GM21576 (cell line): Measurements from ENCODE around the gene NPAS3.

Experiments used
- ATAC-seq: cut with Tn5 transposase; IDR thresholded peaks from one replicate; pipeline ENCODE4 v1.9.1; 2021; ENCODE audit warnings: mild to moderate bottlenecking, moderate library complexity; ENCODE audit not compliant: unreplicated experiment

The NPAS3 gene

GRCh38 chr14:33504246-33505099 lies 565.8 kb downstream of the NPAS3 start:
- ATAC-seq, result no peak

DNA sequence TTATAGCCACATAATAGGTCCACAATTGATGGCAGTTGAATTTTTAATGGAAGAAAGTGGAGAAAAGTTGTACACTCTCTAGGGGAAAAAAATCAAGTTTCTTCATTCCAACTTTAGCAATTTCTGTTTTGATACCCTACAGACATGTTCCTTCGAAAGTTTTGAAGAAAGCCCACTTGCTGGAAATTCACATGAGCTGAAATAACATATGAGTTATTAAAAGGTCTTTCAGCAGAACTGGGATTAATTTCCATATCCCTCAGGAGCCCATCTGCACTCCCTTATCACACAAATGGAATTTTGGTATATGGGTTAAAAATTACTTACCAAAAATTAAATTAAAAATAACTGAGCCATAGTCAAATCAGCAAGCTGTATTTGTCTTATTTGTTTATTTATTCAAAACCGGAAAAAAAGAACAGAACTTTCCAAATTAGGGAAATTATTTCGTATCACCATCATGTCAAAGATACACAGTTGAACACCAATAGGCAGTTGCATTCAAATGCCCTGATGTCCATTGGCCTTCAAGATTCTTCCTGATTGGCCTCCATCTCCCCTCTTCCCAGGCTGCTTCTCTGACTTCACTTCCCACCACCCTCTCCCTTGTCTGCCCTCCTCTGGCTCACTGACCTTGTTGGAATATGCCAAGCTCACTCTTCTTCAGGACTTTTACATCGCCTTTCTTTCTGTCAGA lies 566.7 kb downstream of the NPAS3 start:
- ATAC-seq, result no peak

- no peak for ATAC-seq
Measured at GRCh38 chr14:33505963-33506329, 567.3 kb downstream of the NPAS3 start.

DNA sequence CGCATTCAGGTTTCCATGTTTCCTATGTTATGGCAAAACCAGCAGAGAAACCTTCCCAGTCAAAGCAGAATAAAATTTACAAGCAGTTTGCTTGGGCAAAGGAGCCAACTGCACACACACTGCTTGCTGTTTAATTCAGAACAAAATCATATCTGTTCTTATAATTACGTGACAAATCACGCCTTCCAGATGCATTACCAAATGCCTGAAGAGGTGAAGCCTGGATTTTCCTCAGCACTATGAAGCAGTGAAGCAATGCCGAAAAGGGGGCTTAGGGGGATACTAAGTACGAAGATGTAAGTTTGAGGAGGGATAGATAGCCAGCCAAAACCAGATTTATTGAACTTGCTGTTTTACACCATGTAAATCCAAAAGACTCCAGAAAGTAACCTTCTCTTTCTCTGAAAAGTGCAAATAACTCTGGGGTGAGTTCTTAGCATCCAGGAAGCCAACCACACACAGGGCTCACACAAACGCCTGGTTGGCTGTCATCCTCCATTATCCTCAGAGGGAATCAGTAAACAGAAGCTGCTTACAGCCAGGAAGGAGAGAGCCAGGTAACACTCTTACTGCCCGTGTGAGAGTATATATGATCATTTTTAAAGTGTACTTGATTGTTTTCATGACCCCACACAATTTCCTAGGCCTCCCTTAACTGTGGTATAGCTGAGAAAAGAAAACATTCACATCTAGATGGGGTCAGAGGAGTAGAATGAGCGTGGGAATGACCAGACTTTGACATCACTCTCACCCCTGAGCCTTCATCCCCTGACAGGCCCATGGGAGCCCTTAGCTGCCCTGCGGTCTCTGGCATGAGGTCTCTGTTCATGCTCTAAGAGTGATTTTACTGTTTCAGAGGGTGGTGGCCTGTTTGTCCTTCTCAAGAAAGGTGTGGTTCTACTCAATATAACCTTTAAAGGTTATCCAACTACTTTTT lies 569.7 kb downstream of the NPAS3 start:
- no peak for ATAC-seq

DNA sequence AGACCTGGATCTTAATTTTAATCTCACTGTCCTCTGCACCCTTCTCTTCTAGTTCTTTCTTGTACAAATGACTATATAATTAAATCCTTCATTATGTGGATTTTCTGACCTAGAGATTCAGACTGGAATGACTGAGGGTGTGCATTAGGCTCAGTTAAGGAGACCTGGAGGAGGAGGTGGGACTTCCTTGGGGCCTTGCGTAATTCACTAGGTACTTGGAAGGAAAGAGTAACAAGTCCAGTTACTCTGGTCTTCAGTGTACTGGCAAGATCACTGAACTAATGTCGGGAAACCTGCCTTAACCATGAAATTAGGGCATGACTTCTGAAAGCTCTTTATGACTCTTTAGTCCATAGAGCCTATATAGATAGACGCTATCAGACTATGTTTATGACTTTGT lies 570.8 kb downstream of the NPAS3 start:
- no peak for ATAC-seq

- ATAC-seq, result no peak
Measured at GRCh38 chr14:33510063-33510481, 571.4 kb downstream of the NPAS3 start.

GRCh38 chr14:33510991-33511390 lies 572.3 kb downstream of the NPAS3 start:
- no peak for ATAC-seq

DNA sequence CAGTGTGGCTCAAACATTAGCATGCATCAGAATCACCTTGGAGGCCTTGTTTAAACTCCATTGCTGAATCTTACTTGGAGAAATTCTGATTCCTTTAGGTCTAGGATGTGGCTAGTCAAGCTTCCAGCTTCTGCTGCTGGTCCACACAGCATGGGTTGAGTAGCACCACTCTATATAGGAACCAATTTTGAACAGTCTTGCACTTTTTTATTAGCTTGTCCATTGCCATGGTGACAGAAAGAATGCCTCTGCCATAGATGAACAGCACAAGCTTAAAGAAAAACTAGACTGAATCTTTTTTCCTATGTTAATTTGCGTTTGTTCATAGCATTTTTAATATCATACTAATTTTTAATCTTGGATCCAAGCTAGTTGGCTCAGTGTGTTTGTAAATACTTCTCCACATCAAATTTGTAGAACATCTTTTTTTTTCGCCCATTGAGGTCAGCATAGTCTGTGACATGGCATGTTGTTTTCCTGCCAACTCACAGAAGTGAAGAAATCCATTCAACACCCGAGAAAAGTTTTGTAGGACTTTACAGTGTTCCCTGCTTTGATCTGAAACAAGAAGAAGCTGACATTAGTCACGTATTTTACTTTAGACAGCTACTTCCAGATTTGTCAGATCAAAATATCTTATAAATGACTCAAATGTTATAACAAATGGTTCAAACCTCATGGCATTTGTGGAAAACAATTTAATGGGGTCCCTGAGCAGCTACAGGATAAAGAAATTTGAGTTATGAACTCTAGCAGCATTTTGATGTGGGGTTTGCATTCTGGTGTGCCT lies 573.4 kb downstream of the NPAS3 start:
- no peak for ATAC-seq

DNA sequence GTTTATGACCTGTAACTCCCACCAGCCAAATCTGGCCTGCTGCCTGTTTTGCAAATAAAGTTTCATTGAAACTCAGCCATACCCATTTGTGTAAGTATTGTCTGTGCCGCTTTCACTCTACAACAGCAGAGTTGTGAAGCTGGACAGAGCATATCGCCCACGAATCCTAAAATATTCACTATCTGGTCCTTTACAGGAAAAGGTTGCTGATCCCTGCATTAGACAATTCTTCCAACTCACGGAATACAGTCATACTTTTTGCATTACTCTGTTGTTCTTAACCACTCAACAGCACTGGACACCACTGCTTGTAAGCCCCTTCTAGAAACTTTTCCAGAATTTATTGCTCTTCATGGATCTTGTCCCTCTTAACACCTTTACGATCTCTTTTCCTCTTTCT lies 576.8 kb downstream of the NPAS3 start:
- no peak for ATAC-seq

- no peak for ATAC-seq
Measured at GRCh38 chr14:33515899-33516298, 577.2 kb downstream of the NPAS3 start.

DNA sequence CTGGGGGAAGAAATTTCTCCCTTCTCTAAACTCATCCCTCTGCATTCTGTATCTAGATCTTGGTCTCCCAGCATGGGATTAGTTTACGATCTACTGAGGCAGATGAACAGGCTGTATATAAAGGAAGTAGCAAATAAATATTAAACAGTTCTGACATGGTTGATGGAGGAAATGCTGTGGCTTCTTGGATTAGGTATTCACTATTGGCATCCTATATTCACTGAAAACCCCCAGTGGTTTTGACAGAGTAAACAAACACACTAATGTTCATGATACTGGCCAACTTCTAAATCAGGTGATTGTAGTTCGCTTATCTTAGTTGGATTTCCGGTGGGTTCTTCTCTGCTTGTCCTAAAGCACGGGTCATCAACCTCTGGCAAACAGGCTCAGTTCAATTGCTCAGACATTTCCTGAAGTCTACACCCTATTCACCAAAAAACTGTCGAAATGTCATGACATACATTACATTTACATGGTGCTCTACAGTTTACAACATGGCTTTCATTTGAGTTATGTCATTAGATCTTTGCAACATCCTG lies 578.3 kb downstream of the NPAS3 start:
- no peak for ATAC-seq

DNA sequence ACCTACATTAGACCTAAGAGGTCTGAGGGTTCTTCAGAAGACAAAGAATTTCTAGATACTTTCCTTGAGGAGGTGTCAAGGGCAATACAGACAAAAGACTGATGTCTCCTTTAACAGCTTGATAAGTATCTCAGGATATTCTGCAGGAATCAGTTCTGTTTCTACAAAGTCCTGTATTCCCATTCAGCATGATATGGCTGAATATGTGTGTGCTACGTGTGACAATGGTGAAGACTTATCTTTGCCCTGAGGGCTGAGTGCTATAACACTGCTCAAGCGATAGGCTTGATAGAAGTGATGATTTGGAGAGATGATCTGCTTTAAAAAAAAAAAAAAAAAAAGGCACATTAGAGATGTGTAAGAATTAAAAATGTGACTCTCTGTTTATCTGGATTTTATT lies 582.5 kb downstream of the NPAS3 start:
- ATAC-seq, result no peak

- ATAC-seq, result no peak
Measured at GRCh38 chr14:33524244-33524643, 585.6 kb downstream of the NPAS3 start.

DNA sequence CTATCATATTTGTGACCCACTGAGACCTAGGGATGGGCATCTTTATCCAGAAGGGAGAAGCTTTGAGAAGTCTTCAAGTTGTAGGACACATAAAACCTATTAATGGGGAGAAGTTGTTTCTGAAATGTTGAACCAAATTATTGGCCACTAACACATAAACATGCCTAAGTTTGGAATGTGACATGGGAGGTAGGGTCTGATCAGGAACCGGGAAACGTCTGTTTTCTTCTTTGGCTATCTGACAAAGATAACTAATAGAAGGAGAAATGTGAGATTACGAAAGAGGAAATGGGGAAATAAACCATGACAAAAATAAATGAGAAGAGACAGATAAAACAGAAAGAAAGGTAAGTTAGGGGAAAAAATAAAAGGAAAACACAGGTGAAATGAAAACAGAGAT lies 586.9 kb downstream of the NPAS3 start:
- no peak for ATAC-seq

DNA sequence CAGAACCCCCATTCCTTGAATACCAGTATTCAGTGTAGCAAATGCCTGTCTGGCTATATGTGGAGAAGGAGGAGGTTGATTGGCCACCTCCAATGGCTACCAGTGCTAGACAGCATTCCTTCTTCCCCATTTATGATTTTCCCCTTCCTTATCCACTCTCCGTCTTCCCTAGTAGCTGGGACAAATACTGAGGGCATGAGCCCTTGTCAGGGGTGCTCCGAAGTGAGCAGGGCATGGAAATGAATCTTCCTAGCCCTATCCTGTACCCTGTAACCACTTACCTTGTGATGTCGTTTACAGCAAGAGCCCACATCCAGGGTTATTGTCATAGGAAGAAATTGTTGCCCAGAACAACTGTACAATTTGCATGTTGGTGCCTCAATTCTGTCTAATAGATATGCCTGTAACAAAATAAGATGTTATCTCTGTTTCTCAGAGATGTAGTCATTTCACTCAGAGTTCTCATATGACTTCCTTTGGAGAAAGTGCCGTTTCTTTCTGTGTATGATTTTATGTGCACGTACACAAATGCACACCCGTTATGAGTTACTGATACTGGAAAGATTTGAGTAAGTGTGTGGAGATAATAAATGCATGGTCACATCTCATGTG lies 588.5 kb downstream of the NPAS3 start:
- ATAC-seq, result no peak

- ATAC-seq, result no peak
Measured at GRCh38 chr14:33528655-33529054, 590.0 kb downstream of the NPAS3 start.

GRCh38 chr14:33529787-33530757 lies 591.4 kb downstream of the NPAS3 start:
- ATAC-seq, result no peak

DNA sequence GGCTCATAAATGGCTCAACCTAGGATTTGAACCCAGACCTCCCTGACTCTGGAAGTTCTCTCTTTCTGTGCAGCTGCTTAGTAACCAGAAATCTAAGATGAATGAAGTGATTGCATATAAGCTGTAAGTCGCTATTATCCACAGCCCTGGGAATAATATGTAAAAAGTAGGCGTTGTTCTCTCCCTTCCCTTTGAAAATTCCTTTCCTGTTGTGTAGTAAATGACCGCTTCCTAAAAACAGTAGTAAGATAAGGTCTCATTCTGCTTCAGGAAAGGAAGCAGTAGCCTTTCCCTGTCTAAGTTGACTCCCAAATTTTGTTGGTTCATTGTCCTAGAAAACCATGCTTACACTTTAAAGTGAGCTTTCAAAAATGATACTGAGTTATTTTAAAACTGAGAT lies 593.9 kb downstream of the NPAS3 start:
- no peak for ATAC-seq

DNA sequence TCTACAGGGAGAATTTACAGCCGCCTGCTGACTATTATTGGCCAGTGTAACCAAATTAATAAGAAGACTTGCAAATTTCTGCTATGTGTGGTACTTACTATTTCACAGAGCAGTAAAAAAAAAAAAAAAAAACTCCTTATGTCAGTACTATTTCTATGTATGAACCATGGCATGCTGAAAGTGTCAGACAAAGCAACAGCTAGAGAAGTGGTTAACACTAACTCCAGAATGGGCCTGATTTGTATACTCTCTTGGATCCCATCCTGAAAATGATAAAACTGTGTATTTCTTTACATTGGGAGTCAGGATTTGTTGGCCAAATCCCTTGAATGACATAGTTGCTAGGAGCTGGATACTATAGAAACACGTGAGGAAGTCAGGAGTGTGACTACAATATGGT lies 595.4 kb downstream of the NPAS3 start:
- ATAC-seq, result no peak
